Measurements from ENCODE around the gene EML2.
A peak's percentile ranks its signal among the peaks of the same experiment; 100 is the strongest.
"Not testable (repeated sequence)": the region's sequence is repeated elsewhere in the genome, so short reads cannot be mapped to it uniquely, and the experiment has no call there.

The EML2 gene

GRCh38 chr19:45616704-45617017, 22.5 kb downstream of the EML2 start:
- H3K4me3 ChIP-seq (replicated peaks in 1 of 2; ENCODE audit: low read depth in 2 of 2, low read length in 2 of 2), result no peak overlapping the region
- DNase-seq (ENCODE audit: low read depth in 2 of 2), result no peak
- TF ChIP-seq CTCF (IDR thresholded peaks at IDR 0.05; ENCODE audit: low read depth, low read length), result no peak

GRCh38 chr19:45615795-45616703, 23.1 kb downstream of the EML2 start:
- no peak overlapping the region for H3K4me3 ChIP-seq (replicated peaks in 1 of 2; ENCODE audit: low read depth in 2 of 2, low read length in 2 of 2)
- TF ChIP-seq CTCF (IDR thresholded peaks at IDR 0.05; ENCODE audit: low read depth, low read length), result no peak
- peak; percentile 90 to 93 for DNase-seq (ENCODE audit: low read depth in 2 of 2)

- DNase-seq (ENCODE audit: low read depth in 2 of 2); H3K4me3 ChIP-seq (replicated peaks in 1 of 2; ENCODE audit: low read depth in 2 of 2, low read length in 2 of 2): not testable (repeated sequence)
Measured at GRCh38 chr19:45615056-45615455, 24.1 kb downstream of the EML2 start.

GRCh38 chr19:45613926-45614725, 25.1 kb downstream of the EML2 start:
- DNase-seq (ENCODE audit: low read depth in 2 of 2), result peak; percentile 88 to 93
- no peak overlapping the region for H3K4me3 ChIP-seq (replicated peaks in 1 of 2; ENCODE audit: low read depth in 2 of 2, low read length in 2 of 2)
- TF ChIP-seq CTCF (IDR thresholded peaks at IDR 0.05; ENCODE audit: low read depth, low read length), result no peak

GRCh38 chr19:45608948-45609347, 30.2 kb downstream of the EML2 start:
- no peak for DNase-seq (ENCODE audit: low read depth in 2 of 2)
- H3K4me3 ChIP-seq (replicated peaks in 1 of 2; ENCODE audit: low read depth in 2 of 2, low read length in 2 of 2), result no peak overlapping the region
- no peak for TF ChIP-seq CTCF (IDR thresholded peaks at IDR 0.05; ENCODE audit: low read depth, low read length)

- TF ChIP-seq CTCF (IDR thresholded peaks at IDR 0.05; ENCODE audit: low read depth, low read length), result peak; percentile 92
- peak overlapping the region; percentile 14 to 35 for H3K4me3 ChIP-seq (replicated peaks in 1 of 2; ENCODE audit: low read depth in 2 of 2, low read length in 2 of 2)
- peak; percentile 75 to 84 for DNase-seq (ENCODE audit: low read depth in 2 of 2)
Measured at GRCh38 chr19:45607071-45608029, 31.8 kb downstream of the EML2 start.

Measured in cardiac fibroblast (primary cell).